SU-DHL-6 (cell line): ENCODE measurements around the gene S1PR1.

Experiments
- H2AFZ ChIP-seq: fragments of 200-600 bp; sonication (generic); 2 replicates; pipeline ENCODE4 v1.6.1; 2014; ENCODE audit warnings: low read depth, mild to moderate bottlenecking, moderate library complexity, mixed read lengths, antibody characterized with exemption, low read length; ENCODE audit not compliant: severe bottlenecking
- H3F3A ChIP-seq: fragments of 200-600 bp; shearing (Covaris generic); 2 replicates; pipeline ENCODE4 v1.6.0; 2016; ENCODE audit warnings: antibody characterized with exemption, mild to moderate bottlenecking; ENCODE audit not compliant: insufficient read depth
- H3K27ac ChIP-seq: fragments of 200-600 bp; sonication (generic); 2 replicates; pipeline ENCODE4 v1.5.1; 2016; ENCODE audit warnings: low read depth, mild to moderate bottlenecking, low read length, moderate library complexity, mixed read lengths
- H3K27me3 ChIP-seq: fragments of 200-600 bp; sonication (generic), shearing (Covaris generic); 2 replicates; pipeline ENCODE4 v1.6.0; 2014; ENCODE audit warnings: mild to moderate bottlenecking, low read length
- H3K36me3 ChIP-seq: fragments of 200-600 bp; sonication (generic); 2 replicates; pipeline ENCODE4 v1.6.1; 2014; ENCODE audit warnings: mild to moderate bottlenecking, low read length, mixed read lengths
- H3K4me2 ChIP-seq: fragments of 300-600, 200-600 bp; shearing (Covaris generic), sonication (generic); 2 replicates; pipeline ENCODE4 v1.6.0; 2014; ENCODE audit warnings: low read length, low read depth, mild to moderate bottlenecking; ENCODE audit not compliant: poor library complexity, severe bottlenecking
- H3K4me3 ChIP-seq: fragments of 200-600 bp; sonication (generic); 2 replicates; pipeline ENCODE4 v1.5.1; 2014; ENCODE audit warnings: antibody characterized with exemption, low read length, mild to moderate bottlenecking, mixed read lengths; ENCODE audit not compliant: insufficient read depth, poor library complexity, severe bottlenecking
- H3K79me2 ChIP-seq: fragments of 200-600 bp; sonication (generic); 2 replicates; pipeline ENCODE4 v1.6.1; 2014; ENCODE audit warnings: mild to moderate bottlenecking, low read length, moderate library complexity; ENCODE audit not compliant: insufficient read depth
- H3K9ac ChIP-seq: fragments of 200-600 bp; sonication (generic); 2 replicates; pipeline ENCODE4 v1.7.0; 2014; ENCODE audit warnings: mild to moderate bottlenecking, low read length
- H3K9me2 ChIP-seq: fragments of 200-600 bp; sonication (generic); replicated peaks from 2 replicates; pipeline ENCODE4 v1.6.1; 2014; ENCODE audit warnings: low read length; ENCODE audit not compliant: insufficient read depth
- H3K9me3 ChIP-seq: fragments of 200-600 bp; sonication (generic); 2 replicates; pipeline ENCODE4 v1.6.1; 2014; ENCODE audit warnings: low read length, mixed read lengths; ENCODE audit not compliant: insufficient read depth
- H4K20me1 ChIP-seq: fragments of 200-600 bp; sonication (generic); 2 replicates; pipeline ENCODE4 v1.6.1; 2014; ENCODE audit warnings: low read depth, mild to moderate bottlenecking, antibody characterized with exemption, low read length, moderate library complexity, mixed read lengths
- EZH2phosphoT487 ChIP-seq: fragments of 200-600 bp; sonication (generic), shearing (Covaris generic); conservative IDR thresholded peaks from 2 replicates; pipeline ENCODE4 v1.6.1; 2018; ENCODE audit warnings: mild to moderate bottlenecking, antibody characterized with exemption, low read length, moderate library complexity, mixed read lengths
- TF ChIP-seq, protein P1 (sequence below): fragments of 200-600 bp; sonication (generic); IDR thresholded peaks from one replicate; pipeline ENCODE4 v1.5.1; 2017; ENCODE audit warnings: antibody characterized with exemption, mild to moderate bottlenecking, low read length, moderate library complexity; ENCODE audit not compliant: insufficient read depth, poor library complexity, severe bottlenecking

Gene S1PR1

DNA sequence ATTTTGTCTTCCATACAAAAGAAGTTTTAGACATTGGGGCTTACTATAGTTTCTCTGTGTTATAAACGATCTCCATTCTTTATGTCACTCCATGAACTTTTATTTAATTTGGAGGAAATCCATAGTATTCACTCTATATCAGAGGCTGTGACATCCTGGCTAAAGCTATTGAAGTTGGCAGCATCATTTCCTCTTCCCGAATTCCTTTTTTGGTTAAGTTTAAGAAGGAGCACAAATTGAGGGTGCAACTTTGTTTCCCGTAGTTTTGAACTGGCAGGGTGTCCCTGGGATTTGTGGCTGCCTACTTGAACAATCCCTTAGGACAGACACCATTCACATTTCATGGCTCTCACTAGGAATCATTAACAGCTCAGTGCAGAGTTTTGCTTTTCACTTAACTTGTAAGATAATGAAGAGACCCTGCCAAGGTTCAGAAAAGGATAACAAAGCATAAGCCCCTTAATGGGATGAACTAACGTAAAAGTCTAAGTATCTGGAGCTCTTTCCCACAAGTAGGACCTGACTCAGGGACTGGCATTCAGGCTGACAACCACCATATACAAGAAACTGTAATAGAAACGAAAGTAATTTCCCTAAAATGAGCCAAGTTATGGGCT lies 13.9 kb downstream of the S1PR1 start:
- Histone ChIP-seq H3K36me3 (no peaks in the 10 kb centered on the region), H3K79me2 (no peaks in the 10 kb centered on the region), H3K9me3 (no peaks in the 10 kb centered on the region), H3K9ac (no peak overlapping the region), H3K9me2 (no peaks in the 10 kb centered on the region), H2AFZ (no peak overlapping the region), H3F3A (peaks cover 30% of the 10 kb centered on the region), H3K27ac (no peak overlapping the region), H3K4me3 (peak overlapping the region; percentile 2), H3K4me2 (peak overlapping the region; percentile 50), H3K27me3 (no peaks in the 10 kb centered on the region), H4K20me1 (no peaks in the 10 kb centered on the region)
- TF ChIP-seq, protein P1, sequence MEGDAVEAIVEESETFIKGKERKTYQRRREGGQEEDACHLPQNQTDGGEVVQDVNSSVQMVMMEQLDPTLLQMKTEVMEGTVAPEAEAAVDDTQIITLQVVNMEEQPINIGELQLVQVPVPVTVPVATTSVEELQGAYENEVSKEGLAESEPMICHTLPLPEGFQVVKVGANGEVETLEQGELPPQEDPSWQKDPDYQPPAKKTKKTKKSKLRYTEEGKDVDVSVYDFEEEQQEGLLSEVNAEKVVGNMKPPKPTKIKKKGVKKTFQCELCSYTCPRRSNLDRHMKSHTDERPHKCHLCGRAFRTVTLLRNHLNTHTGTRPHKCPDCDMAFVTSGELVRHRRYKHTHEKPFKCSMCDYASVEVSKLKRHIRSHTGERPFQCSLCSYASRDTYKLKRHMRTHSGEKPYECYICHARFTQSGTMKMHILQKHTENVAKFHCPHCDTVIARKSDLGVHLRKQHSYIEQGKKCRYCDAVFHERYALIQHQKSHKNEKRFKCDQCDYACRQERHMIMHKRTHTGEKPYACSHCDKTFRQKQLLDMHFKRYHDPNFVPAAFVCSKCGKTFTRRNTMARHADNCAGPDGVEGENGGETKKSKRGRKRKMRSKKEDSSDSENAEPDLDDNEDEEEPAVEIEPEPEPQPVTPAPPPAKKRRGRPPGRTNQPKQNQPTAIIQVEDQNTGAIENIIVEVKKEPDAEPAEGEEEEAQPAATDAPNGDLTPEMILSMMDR: no peak
- no peak for TF ChIP-seq EZH2phosphoT487

DNA sequence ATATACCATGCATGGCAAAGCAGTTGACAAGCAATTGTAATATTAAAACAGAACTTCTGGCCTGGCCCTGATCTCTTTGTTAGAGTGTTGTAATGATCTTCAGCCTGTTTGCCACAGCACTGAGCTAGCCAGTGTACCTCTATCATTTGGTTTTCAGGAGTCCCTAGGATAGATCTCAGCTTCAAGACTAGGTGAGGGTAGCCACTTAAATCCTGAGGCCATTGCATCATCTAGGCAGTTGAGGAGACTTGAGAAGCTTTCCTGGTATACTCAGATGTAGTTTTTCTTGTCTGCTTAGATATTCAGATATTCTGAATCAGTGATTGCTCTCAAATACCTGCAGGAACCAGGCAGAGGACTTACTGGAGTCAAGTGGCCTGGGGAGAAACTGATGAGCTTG lies 14.7 kb downstream of the S1PR1 start:
- Histone ChIP-seq H3K27ac (no peak overlapping the region), H3K9ac (no peak overlapping the region), H3K9me2 (no peaks in the 10 kb centered on the region), H3K79me2 (no peaks in the 10 kb centered on the region), H3K36me3 (no peaks in the 10 kb centered on the region), H3F3A (peaks cover 30% of the 10 kb centered on the region), H3K9me3 (no peaks in the 10 kb centered on the region), H3K4me3 (no peak overlapping the region), H3K27me3 (no peaks in the 10 kb centered on the region), H4K20me1 (no peaks in the 10 kb centered on the region), H3K4me2 (no peak overlapping the region), H2AFZ (no peak overlapping the region)
- TF ChIP-seq, protein P1: no peak
- no peak for TF ChIP-seq EZH2phosphoT487

DNA sequence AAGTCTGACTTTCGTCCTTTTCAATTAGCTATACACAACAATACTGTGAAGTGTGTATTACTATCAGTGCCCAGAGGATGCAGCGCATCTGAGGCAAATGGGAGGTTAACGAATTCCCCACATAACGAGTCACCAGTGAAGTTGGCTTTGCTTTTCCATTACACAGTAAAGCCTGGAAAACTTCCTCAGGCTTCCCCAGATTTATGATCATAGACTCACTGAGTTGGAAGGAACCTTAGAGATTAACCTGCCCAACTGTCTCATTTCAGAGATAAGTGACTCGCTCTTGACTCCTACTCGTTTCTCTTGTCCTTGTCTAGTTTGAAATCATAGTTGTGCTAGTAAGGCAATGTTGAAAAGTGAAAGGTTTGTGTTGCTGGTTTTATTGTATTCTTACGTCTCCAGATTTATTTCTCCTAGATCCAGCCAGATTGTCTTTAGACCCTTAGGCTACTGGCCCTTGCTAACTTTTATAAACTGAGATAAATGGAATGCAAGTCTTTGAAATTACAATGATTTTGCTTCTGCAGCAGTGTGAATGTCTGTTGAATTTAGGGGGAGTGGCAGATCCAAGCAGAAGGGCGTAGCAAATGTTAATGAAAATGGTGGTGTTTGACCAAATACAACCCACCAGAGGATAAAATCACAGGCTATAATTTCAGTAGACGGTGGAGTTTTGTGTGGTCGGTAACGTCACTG lies 17.3 kb downstream of the S1PR1 start:
- Histone ChIP-seq H3K27ac (no peak overlapping the region), H3K4me3 (no peak overlapping the region), H3K4me2 (no peak overlapping the region), H4K20me1 (no peaks in the 10 kb centered on the region), H3K9me2 (no peaks in the 10 kb centered on the region), H3K36me3 (no peaks in the 10 kb centered on the region), H3K27me3 (no peaks in the 10 kb centered on the region), H3K79me2 (no peaks in the 10 kb centered on the region), H3F3A (peaks cover 17% of the 10 kb centered on the region), H2AFZ (no peak overlapping the region), H3K9ac (no peak overlapping the region), H3K9me3 (no peaks in the 10 kb centered on the region)
- no peak for TF ChIP-seq EZH2phosphoT487
- TF ChIP-seq, protein P1: no peak
